Breast epithelium (tissue), 4 donors: Measurements from ENCODE around the gene PNPLA1. TPM values are rescaled to one million over a fixed set of nuclear protein-coding genes. Genes with fewer than 3 reads are reported as not detected.

Experiments used
- DNase-seq, 2 donors: peaks; one replicate each; pipeline ENCODE4 v3.0.0-alpha.2; 2019; ENCODE audit warnings: low spot score in 2 of 2
- H3K27ac ChIP-seq, 2 donors: fragments of 200-600 bp; sonication (generic) in 1 of 2; one replicate each; pipeline ENCODE4 v1.5.1; 2016 to 2019; ENCODE audit warnings: mild to moderate bottlenecking in 1 of 2
- H3K27me3 ChIP-seq, 2 donors: fragments of 200-600 bp; sonication (generic) in 1 of 2; one replicate each; pipeline versions ENCODE4 v1.5.1 to v1.6.0; 2017 to 2019; ENCODE audit warnings: control low read depth in 1 of 2, mild to moderate bottlenecking in 1 of 2
- H3K36me3 ChIP-seq: fragments of 200-600 bp; one replicate; pipeline ENCODE4 v1.5.1; 2019
- H3K4me1 ChIP-seq, 2 donors: fragments of 200-600 bp; sonication (generic); one replicate each; pipeline ENCODE4 v1.5.1; 2016 to 2019; ENCODE audit warnings: control low read depth in 1 of 2
- H3K4me3 ChIP-seq, 3 donors: fragments of 200-600 bp; sonication (generic); 1 replicate in 2 of 3; 2 replicates in 1 of 3; pipeline ENCODE4 v1.5.1; 2016 to 2019; ENCODE audit warnings: mild to moderate bottlenecking in 3 of 3, moderate library complexity in 2 of 3
- H3K9me3 ChIP-seq, 2 donors: fragments of 200-600 bp; sonication (generic) in 1 of 2; one replicate each; pipeline ENCODE4 v1.5.1; 2016 to 2019; ENCODE audit warnings: control low read depth in 1 of 2
- POLR2A ChIP-seq: fragments of 450-650 bp; IDR thresholded peaks from one replicate; pipeline ENCODE4 v1.6.1; 2016; ENCODE audit warnings: antibody characterized with exemption, mild to moderate bottlenecking, moderate library complexity
- POLR2AphosphoS5 ChIP-seq, 3 donors: sonication (generic); formaldehyde crosslinking; IDR thresholded peaks; one replicate each; pipeline ENCODE4 v1.6.1; 2017; ENCODE audit warnings: antibody characterized with exemption in 3 of 3
- intact Hi-C: fragments of 100-400 bp; cut with DNase I; formaldehyde crosslinking; loops from one replicate; pipeline ENCODE4 v1.15.1; 2023; ENCODE audit warnings: low total_unique reads
- total RNA-seq, 3 donors: library from RNA; depleted of rRNA; stranded (reverse); fragments of >200 nt; gene quantifications; one replicate each; pipeline ENCODE4 v1.1.0, GENCODE V29; 2016
- TF ChIP-seq, protein P1 (sequence below), 3 donors: fragments of 450-650 bp; IDR thresholded peaks; one replicate each; pipeline ENCODE4 v1.5.1; 2016 to 2017; ENCODE audit warnings: antibody characterized with exemption in 3 of 3, mild to moderate bottlenecking in 3 of 3, moderate library complexity in 3 of 3

PNPLA1 gene
- total RNA-seq, 3 donors from 2014 or later = not detected

DNA sequence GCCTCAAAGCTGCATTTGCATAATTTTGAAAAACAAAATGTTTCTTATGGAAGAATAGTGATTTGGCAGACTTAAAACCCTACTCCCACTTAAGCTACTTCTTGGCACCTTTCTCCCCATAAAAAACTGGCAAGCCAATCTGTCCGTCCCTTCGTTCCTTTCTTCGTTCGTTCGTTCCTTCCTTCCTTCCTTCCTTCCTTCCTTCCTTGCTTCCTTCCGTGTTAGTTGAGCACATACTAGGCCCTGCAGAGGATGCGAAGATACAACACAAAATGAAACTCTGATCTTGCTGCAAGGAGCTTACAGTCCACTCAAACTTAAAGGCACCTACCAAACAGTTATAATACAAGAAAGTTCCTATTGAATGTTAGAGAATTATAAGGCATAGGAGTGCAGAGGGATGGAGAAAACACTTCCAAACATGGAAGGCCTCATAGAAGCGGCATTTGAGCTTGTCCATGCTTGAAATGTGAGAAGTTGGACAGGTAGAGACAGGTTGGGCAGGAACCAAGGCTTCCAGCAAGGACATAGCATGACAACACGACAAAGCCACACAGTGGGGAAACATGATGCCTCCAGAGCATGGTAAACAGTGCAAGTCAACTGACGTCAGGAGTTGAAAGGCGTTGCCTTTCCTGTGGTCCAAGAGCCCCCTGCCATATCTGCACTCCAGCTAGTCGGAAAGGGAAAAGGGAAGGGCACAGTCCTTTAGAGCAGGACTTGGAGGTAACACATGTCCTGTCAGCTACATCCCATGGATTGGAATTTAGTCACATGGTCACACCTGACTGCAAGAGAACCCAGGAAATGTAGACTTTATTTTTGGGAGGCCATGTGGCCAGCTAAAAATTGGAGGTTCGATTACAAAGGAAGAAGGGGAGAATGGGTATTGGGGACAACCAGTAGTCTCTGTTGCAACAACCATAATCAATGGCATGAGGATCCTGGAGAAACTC, 7.0 kb downstream of the PNPLA1 start:
- TF ChIP-seq POLR2AphosphoS5 (IDR thresholded peaks at IDR 0.05) = no peak
- Histone ChIP-seq H3K36me3 (no peaks in the 10 kb centered on the region), H3K9me3 (no peaks in the 10 kb centered on the region), H3K27ac (no peak overlapping the region), H3K4me1 (no peaks in the 10 kb centered on the region), H3K27me3 (no peaks in the 10 kb centered on the region), H3K4me3 (no peak overlapping the region)
- DNase-seq = no peak
- intact Hi-C loops = loop anchor here (1.0 kb wide), 1 partner anchor 11 kb away; no protein-coding TSS in a partner anchor

DNA sequence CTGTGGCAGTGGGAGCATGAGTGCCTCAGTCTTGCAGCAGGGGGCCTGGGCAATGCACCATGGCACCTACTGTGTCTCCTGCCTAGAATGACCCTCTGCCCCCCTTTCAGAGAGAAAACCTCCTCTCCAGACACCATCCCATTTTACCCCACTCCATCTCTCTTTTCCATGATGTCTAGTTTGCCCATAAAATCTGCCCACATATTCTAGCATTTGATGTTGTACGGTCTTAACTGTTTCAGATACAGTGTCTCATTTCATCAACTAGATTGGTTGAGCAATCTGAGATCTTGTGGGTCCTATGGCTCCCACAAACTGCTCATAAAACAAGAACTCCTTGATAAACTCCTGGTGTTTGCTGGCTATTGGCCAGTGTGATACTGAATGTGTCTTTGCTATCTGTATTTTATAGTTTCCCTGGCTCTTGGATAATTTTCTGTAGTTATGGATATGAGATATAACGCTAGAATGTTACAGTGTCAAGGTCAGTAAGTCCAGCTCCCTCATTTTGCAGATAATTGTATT, 8.1 kb downstream of the PNPLA1 start:
- TF ChIP-seq POLR2A (no peak), POLR2AphosphoS5 (IDR thresholded peaks at IDR 0.05) (no peak)
- TF ChIP-seq, protein P1, sequence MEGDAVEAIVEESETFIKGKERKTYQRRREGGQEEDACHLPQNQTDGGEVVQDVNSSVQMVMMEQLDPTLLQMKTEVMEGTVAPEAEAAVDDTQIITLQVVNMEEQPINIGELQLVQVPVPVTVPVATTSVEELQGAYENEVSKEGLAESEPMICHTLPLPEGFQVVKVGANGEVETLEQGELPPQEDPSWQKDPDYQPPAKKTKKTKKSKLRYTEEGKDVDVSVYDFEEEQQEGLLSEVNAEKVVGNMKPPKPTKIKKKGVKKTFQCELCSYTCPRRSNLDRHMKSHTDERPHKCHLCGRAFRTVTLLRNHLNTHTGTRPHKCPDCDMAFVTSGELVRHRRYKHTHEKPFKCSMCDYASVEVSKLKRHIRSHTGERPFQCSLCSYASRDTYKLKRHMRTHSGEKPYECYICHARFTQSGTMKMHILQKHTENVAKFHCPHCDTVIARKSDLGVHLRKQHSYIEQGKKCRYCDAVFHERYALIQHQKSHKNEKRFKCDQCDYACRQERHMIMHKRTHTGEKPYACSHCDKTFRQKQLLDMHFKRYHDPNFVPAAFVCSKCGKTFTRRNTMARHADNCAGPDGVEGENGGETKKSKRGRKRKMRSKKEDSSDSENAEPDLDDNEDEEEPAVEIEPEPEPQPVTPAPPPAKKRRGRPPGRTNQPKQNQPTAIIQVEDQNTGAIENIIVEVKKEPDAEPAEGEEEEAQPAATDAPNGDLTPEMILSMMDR (IDR thresholded peaks at IDR 0.05) = no peak
- Histone ChIP-seq H3K9me3 (no peaks in the 10 kb centered on the region), H3K36me3 (no peaks in the 10 kb centered on the region), H3K4me3 (no peak overlapping the region), H3K4me1 (no peaks in the 10 kb centered on the region), H3K27ac (no peak overlapping the region), H3K27me3 (no peaks in the 10 kb centered on the region)
- intact Hi-C loops = no loop called here
- DNase-seq = no peak

DNA sequence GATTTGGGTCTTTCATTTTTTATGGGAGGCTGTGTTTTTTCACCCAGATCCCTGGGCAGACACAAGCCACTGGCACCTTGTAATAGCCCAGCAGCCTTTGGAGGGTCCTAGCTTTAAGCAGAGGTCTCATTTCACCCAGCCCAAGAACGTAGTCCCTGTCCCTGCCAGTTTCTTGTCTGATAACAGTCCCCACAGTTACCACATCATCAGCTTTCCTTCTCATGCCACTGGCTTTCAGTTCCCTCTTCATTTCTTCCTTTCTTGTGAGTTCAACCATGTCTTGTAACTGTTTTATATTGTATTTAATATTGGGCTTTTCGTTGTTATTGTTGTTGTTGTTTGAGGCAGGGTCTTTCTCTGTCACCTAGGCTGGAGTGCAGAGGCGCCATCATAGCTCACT, 10.6 kb downstream of the PNPLA1 start:
- TF ChIP-seq POLR2AphosphoS5 (IDR thresholded peaks at IDR 0.05) (no peak), POLR2A (no peak)
- TF ChIP-seq, protein P1 (IDR thresholded peaks at IDR 0.05) = no peak
- no peaks in the 10 kb centered on the region for H3K36me3 ChIP-seq
- no peaks in the 10 kb centered on the region for H3K4me1 ChIP-seq
- no peak for DNase-seq
- H3K27ac ChIP-seq = no peak overlapping the region
- no peaks in the 10 kb centered on the region for H3K9me3 ChIP-seq
- H3K27me3 ChIP-seq = peaks cover 0 to 9% of the 10 kb centered on the region in 2 donors
- H3K4me3 ChIP-seq = no peak overlapping the region
- intact Hi-C loops = no loop called here

GRCh38 chr6:36280983-36281382, 11.1 kb downstream of the PNPLA1 start:
- intact Hi-C loops = no loop called here
- DNase-seq = no peak
- peaks cover 0 to 14% of the 10 kb centered on the region in 2 donors for H3K27me3 ChIP-seq
- no peak for TF ChIP-seq POLR2AphosphoS5 (IDR thresholded peaks at IDR 0.05)
- TF ChIP-seq POLR2A = no peak
- TF ChIP-seq, protein P1 (IDR thresholded peaks at IDR 0.05) = no peak
- H3K9me3 ChIP-seq = no peaks in the 10 kb centered on the region
- no peaks in the 10 kb centered on the region for H3K36me3 ChIP-seq
- no peak overlapping the region for H3K27ac ChIP-seq
- H3K4me3 ChIP-seq = no peak overlapping the region
- H3K4me1 ChIP-seq = no peaks in the 10 kb centered on the region

- intact Hi-C loops = no loop called here
- Histone ChIP-seq H3K27me3 (peaks cover 0 to 24% of the 10 kb centered on the region in 2 donors), H3K27ac (no peak overlapping the region), H3K4me1 (no peaks in the 10 kb centered on the region), H3K36me3 (no peaks in the 10 kb centered on the region), H3K9me3 (no peaks in the 10 kb centered on the region), H3K4me3 (no peak overlapping the region)
- no peak for TF ChIP-seq POLR2AphosphoS5 (IDR thresholded peaks at IDR 0.05)
- TF ChIP-seq, protein P1 (IDR thresholded peaks at IDR 0.05) = no peak
- no peak for TF ChIP-seq POLR2A
- no peak for DNase-seq
These were observed 13.7 kb downstream of the PNPLA1 start for GRCh38 chr6:36283608-36284007.
